Ovary (tissue), 9 donors: ENCODE measurements around the gene PRDM15. TPM values are rescaled to one million over a fixed set of nuclear protein-coding genes. Genes with fewer than 3 reads are reported as not detected.

ENCODE experiments used
- DNase-seq, 5 donors: peaks; one replicate each; pipeline ENCODE4 v3.0.0-alpha.2; 2019 to 2020
- H3K27ac ChIP-seq, 2 donors: fragments of 200-600 bp; one replicate each; pipeline versions ENCODE4 v1.5.1 to v1.8.0; 2019 to 2022
- H3K27me3 ChIP-seq: fragments of 200-600 bp; one replicate; pipeline ENCODE4 v1.8.0; 2022
- H3K36me3 ChIP-seq: fragments of 200-600 bp; sonication (generic); one replicate; pipeline ENCODE4 v1.5.1; 2019
- H3K4me1 ChIP-seq: one replicate; pipeline ENCODE4 v1.8.1; 2013; ENCODE audit warnings: mild to moderate bottlenecking, moderate library complexity; ENCODE audit not compliant: insufficient read depth
- H3K4me3 ChIP-seq: fragments of 200-600 bp; sonication (generic); one replicate; pipeline ENCODE4 v1.5.1; 2017
- H3K9me3 ChIP-seq, 2 donors: fragments of 200-600 bp in 1 of 2; sonication (generic) in 1 of 2; one replicate each; pipeline versions ENCODE4 v1.5.1 to v1.8.1; 2013 to 2019; ENCODE audit warnings: mild to moderate bottlenecking in 1 of 2, moderate library complexity in 1 of 2
- CTCF ChIP-seq, 3 donors: fragments of 450-650 bp in 2 of 3; fragments of 200-600 bp in 1 of 3; IDR thresholded peaks; one replicate each; pipeline versions ENCODE4 v1.5.1 to v1.8.0; 2016 to 2022; ENCODE audit warnings: antibody characterized with exemption in 3 of 3, mild to moderate bottlenecking in 1 of 3
- EP300 ChIP-seq: sonication (generic); formaldehyde crosslinking; IDR thresholded peaks from one replicate; pipeline ENCODE4 v1.6.1; 2017; ENCODE audit warnings: antibody characterized with exemption
- POLR2A ChIP-seq: fragments of 450-650 bp; IDR thresholded peaks from one replicate; pipeline ENCODE4 v1.6.1; 2017; ENCODE audit warnings: antibody characterized with exemption, mild to moderate bottlenecking, moderate library complexity
- WGBS, 3 donors: extraction: QIAGEN DNeasy Blood & Tissue Kit in 1 of 3; methylation state at CpG; one replicate each; pipeline versions ENCODE4 v1.1.5 to v1.1.7; 2013 to 2017; 5-methylcytosine and 5-hydroxymethylcytosine counted together
- intact Hi-C, 4 donors: fragments of 100-400 bp; cut with DNase I; formaldehyde crosslinking; loops; one replicate each; pipeline versions ENCODE4 v1.11.0 to v1.15.1; 2022 to 2023
- polyA plus RNA-seq, 2 donors: library from polyadenylated mRNA; stranded (reverse); fragments of 200-250 nt in 1 of 2; fragments of 350-450 nt in 1 of 2; fragmentation: Illumina TruSeq in 1 of 2; extraction: RNeasy Lipid Tissue Mini Kit (QIAGEN cat#74804) in 1 of 2; gene quantifications; one replicate each; pipeline ENCODE4 v1.2.3, GENCODE V29; 2013 to 2014
- total RNA-seq, 7 donors: library from RNA; depleted of rRNA in 2 of 7; stranded (reverse); fragments of >200 nt in 2 of 7; fragmentation: NEBNext Ultra II Directional in 3 of 7; extraction: Animal tissue kit (Norgen Biotek cat#: 25700) in 3 of 7; gene quantifications; one replicate each; pipeline versions ENCODE4 v1.1.0 to v1.2.4, GENCODE V29; 2016 to 2023
- donor health status: DM: no; HTN: no; CAD: no; lungs with moderate emphysema.
- donor health status: DM: no; HTN: no; CAD: no.
- donor health status: Bipolar disorder and iron deficiency.
- donor health status: DM: yes; HTN: yes; CAD: no.
- donor health status: DM: no; HTN: no; CAD: no.
- donor health status: DM: yes; HTN: yes; CAD: no.

PRDM15 gene
- total and polyA plus RNA-seq, 9 donors = 2.0 to 10.9 (median 5.9) TPM

- no peak for DNase-seq
- H3K36me3 ChIP-seq = no peaks in the 10 kb centered on the region
- intact Hi-C loops = loop anchor here in 2 of 4 donors (10.0 kb wide), 3 partner anchors 64 to 526 kb away; partner anchors contain the start of gene PRDM15 (in 1 of the 2)
These were observed 68.6 kb downstream of the PRDM15 start for GRCh38 chr21:41810597-41810932.

GRCh38 chr21:41809891-41810596 lies 69.1 kb downstream of the PRDM15 start:
- no peaks in the 10 kb centered on the region for H3K9me3 ChIP-seq
- 91 to 94% (median 93%) methylated on average over 34 of the region's 34 CpGs for WGBS, 3 donors
- H3K4me3 ChIP-seq = no peak overlapping the region
- DNase-seq = no peak
- TF ChIP-seq EP300 = no peak
- no peak for TF ChIP-seq POLR2A
- TF ChIP-seq CTCF (IDR thresholded peaks at IDR 0.05) = no peak
- H3K27me3 ChIP-seq = no peaks in the 10 kb centered on the region
- no peaks in the 10 kb centered on the region for H3K4me1 ChIP-seq
- H3K27ac ChIP-seq = no peak overlapping the region
- H3K36me3 ChIP-seq = no peaks in the 10 kb centered on the region
- intact Hi-C loops = loop anchor here in 2 of 4 donors (10.0 kb wide), 3 partner anchors 65 to 525 kb away; partner anchors contain the start of gene PRDM15 (in 1 of the 2)

More at GRCh38 chr21:41810597-41810932, 68.6 kb downstream of the PRDM15 start:
- Histone ChIP-seq H3K9me3 (no peaks in the 10 kb centered on the region), H3K4me3 (no peak overlapping the region), H3K27me3 (no peaks in the 10 kb centered on the region), H3K4me1 (no peaks in the 10 kb centered on the region), H3K27ac (no peak overlapping the region)
- TF ChIP-seq EP300 = no peak
- no peak for TF ChIP-seq CTCF (IDR thresholded peaks at IDR 0.05)
- 87 to 91% (median 90%) methylated on average over 13 of the region's 13 CpGs for WGBS, 3 donors

GRCh38 chr21:41808846-41809245 lies 70.3 kb downstream of the PRDM15 start:
- H3K36me3 ChIP-seq = no peaks in the 10 kb centered on the region
- no peak overlapping the region for H3K27ac ChIP-seq
- no peaks in the 10 kb centered on the region for H3K9me3 ChIP-seq
- no peak for DNase-seq
- WGBS, 3 donors = 94 to 95% (median 94%) methylated on average over 22 of the region's 22 CpGs
- intact Hi-C loops = no loop called here
- TF ChIP-seq CTCF (IDR thresholded peaks at IDR 0.05) = no peak
- TF ChIP-seq POLR2A = no peak
- TF ChIP-seq EP300 = no peak
- no peaks in the 10 kb centered on the region for H3K27me3 ChIP-seq
- no peaks in the 10 kb centered on the region for H3K4me1 ChIP-seq
- no peak overlapping the region for H3K4me3 ChIP-seq

- no peak for TF ChIP-seq CTCF (IDR thresholded peaks at IDR 0.05)
- no peak for TF ChIP-seq POLR2A
- TF ChIP-seq EP300 = no peak
- DNase-seq = no peak
- Histone ChIP-seq H3K4me3 (no peak overlapping the region), H3K27ac (no peak overlapping the region), H3K27me3 (no peaks in the 10 kb centered on the region), H3K4me1 (peaks cover 4% of the 10 kb centered on the region), H3K36me3 (no peaks in the 10 kb centered on the region), H3K9me3 (no peaks in the 10 kb centered on the region)
- intact Hi-C loops = no loop called here
- WGBS, 3 donors = 91 to 94% (median 92%) methylated on average over 15 to 18 of the region's 18 CpGs
These were observed 71.0 kb downstream of the PRDM15 start for GRCh38 chr21:41808094-41808493.
